ENCODE measurements around the gene SLC36A1.

The SLC36A1 gene

DNA sequence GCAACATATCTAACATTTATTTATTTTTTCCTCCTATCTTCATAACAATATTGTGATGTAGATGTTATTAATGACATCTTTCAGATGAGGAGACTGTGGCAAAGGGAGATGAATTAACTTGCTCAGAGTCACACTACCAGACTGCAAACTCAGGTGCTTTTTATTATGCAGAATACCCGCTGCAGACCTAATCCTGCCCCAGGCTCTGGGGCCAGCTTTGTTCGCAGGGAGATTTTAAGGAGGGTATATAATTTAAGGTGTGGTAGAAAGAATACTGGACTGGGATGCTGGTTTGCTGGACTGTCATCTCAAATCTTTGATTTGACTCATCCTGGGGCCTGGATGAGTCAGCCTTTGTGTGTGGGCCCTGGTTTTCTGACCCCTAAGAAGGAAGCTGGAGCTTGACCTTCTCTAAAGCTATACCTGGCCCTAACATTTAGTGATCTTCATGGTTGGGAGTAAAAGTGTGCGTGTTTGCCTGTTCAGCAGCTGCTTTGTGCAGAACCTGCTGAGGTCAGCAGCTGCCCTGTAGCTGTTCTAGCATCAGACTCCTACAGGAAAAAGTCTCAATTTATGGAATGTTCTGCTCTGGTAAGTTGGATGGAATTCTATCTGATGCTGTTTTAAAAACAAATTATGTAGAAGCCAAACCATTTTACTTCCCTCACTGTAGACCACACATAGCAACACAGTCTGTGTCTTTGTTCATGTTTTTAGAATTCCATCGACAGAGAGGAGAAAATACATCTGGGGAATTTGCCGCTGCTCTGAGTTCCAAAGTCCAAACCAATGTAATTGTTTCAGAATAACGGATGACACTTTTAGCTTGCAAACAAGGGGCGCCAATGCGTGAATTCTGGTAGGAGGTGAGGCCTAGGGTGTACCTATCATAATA lies 4.5 kb downstream of the SLC36A1 start:
- DNase-seq, result no peak

- DNase-seq, result peak in 1 of 2 experiments; percentile 13
Observed at GRCh38 chr5:151454166-151454565, 6.8 kb downstream of the SLC36A1 start.

GRCh38 chr5:151454889-151455288 lies 7.5 kb downstream of the SLC36A1 start:
- DNase-seq, result no peak

DNA sequence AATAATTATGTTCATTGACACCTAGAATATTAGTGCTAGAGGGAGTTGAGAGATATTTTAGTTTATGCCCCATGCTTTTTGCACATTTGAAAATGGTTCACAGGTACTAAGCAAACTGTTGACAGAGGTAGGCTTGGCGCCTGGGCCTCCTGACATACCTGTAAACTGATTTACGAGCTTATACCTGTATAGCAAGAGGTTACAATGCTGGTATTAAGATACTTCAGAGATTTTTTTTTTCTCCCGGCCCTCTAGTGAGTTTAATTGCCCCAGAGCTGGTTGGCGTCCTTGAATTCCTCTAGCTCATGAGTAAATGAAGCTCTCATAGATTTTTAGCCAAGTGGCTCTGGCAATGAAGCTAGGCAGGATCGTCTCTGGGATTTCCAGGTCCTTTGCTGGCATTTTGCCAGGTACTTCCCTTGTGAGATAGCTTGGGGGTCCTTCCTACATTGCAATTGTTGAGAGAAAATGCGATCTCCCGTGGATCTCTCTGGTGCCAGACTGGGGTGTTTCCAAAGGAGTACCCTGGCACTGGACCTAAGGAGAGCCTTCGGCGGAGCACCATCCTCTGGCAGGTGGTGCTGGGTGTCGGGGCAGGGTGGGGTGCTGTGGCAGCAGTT lies 9.0 kb downstream of the SLC36A1 start:
- no peak for DNase-seq

DNA sequence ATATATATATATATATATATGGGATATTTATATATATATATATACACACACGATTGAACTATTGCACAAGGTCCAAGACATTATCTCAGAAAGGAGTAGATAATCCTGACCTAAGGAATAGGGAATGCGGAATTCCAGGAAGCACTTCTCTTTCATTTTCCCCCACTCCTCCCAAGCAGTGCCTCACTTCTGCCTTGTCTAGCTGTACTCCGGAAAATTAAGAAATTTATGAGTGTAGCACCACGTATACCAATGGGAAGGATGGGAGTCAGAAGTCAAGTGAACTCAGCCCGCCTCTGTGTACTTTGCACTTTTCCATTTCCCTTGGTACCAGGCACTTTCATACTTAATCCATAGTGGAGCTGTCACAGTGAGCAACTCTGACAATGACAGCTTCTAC lies 10.9 kb downstream of the SLC36A1 start:
- no peak for DNase-seq

DNA sequence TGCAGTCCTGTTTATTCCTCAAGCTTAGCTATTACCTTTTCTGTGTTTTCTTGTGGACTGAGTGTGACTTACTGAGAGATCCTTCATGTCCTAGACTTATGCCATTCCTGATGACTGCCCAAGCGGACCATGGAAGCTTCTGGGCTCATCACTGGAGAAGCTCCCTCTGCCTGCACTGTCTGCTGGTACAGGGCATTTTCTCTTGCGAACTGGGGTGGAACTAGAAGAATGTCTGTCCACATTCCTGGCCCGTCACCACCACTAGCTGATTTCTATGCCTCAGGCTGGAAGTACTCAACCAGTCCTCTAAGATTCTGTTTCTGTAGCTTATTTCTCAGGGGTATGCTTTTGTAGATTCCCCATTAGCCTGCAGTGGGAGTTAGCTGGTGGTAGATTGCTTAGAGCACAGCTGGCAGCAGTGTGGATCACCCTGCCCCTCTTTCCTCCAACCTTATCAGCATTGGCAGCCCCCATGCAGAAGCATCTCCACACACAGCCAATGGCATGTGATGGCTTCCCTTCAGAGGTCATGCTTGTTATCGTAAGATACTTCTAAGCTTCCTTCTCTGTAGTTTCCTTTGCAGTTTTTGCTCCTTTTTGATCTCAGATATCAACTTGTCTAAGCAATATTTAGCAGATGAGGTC lies 12.4 kb downstream of the SLC36A1 start:
- no peak for DNase-seq

GRCh38 chr5:151461312-151461711 lies 13.9 kb downstream of the SLC36A1 start:
- DNase-seq, result no peak

GRCh38 chr5:151463137-151464029 lies 16.0 kb downstream of the SLC36A1 start:
- DNase-seq, result peak in 1 of 2 experiments; percentile 6

DNA sequence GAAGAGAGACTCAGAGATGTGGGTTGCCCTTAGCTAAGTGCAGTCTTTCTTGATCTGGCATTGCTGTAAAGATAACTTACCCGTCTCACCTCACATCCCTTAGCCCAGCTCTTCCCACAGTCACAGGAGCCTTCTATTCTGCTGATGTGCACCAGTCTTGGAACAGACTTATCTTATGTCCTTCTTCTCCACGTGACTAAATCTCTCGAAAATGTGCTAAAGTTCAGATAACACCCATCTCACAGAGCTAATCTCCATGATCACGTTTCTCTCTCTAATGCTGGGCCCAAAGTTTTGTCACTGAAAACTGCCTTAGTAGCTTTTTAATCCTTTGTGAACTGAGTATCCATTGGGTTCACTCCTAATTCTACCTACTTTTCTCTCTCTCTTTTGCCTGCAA lies 16.7 kb downstream of the SLC36A1 start:
- DNase-seq, result no peak

DNA sequence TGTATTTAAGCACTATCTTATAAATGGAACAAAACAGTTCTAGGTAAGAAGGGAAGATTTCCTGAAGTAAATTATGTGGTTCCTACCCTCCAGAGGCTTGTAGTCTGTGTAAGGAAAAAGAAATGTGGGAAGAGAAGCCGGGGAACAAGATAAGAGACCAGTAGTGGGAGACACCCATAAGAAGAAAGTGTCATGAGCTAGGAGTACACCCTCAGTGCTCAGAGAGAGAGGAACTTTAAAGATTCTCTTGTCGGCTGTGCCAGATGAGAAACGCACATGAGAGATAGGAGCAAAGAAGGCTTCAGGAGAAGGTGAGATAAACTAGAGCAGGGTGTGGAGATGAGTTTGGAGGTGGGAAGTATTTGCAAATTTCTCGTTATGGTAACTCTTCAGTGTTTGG lies 18.1 kb downstream of the SLC36A1 start:
- no peak for DNase-seq

DNA sequence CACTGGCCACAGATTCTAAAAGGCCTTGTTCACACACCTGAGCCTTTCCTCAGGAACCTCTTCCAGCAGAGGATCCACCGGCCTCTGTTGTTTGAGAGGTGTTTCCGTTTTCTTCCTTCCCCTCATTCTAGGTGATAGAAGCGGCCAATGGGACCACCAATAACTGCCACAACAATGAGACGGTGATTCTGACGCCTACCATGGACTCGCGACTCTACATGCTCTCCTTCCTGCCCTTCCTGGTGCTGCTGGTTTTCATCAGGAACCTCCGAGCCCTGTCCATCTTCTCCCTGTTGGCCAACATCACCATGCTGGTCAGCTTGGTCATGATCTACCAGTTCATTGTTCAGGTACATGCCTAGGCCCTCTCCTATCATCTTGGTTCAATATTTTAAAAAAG lies 20.2 kb downstream of the SLC36A1 start:
- DNase-seq, result no peak

GRCh38 chr5:151469386-151469785 lies 22.0 kb downstream of the SLC36A1 start:
- no peak for DNase-seq

- DNase-seq, result no peak
Observed at GRCh38 chr5:151469992-151470391, 22.6 kb downstream of the SLC36A1 start.

- DNase-seq, result no peak
Observed at GRCh38 chr5:151470439-151470838, 23.0 kb downstream of the SLC36A1 start.

- no peak for DNase-seq
Observed at GRCh38 chr5:151471276-151471675, 23.9 kb downstream of the SLC36A1 start.

GRCh38 chr5:151474799-151475198 lies 27.4 kb downstream of the SLC36A1 start:
- DNase-seq, result no peak

DNA sequence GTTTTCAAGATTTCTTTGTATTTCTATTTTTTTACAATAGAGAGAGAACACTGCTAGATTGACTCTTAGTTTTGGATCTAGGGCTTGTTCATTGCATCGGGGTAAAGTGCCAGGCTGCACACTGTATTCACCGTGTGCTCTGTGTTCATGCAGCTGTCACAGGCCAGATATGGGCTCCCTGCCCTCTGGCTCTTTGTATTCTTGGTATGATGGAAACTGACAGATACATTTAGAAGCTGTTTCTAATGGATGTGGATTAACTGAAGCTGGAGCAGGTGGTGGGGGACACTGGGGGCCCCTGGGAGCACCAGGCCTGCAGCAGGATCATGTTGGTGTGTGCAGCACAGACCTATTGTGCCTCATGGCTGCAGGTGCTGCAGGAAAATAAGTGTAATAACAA lies 28.0 kb downstream of the SLC36A1 start:
- peak in 1 of 2 experiments; percentile 30 for DNase-seq

DNA sequence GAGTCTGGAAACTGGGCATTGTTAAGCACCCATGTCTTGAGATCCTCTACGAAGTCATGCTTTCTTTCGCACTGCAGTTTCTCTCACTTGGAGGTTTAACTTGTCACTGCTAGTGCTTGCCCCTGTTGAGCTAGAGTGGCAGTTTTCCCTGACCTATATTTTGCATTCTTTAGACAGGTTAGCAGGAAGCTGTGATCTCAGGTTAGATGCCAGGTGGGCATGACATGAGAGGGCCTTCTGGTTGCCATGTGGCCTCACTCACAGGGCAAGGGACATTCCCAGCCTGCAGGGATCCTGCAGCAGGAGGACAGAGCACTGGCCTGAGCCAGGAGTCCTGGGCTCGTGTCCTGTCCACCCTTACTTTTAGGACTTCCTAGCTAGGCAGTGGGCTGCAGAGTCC lies 28.6 kb downstream of the SLC36A1 start:
- no peak for DNase-seq

- DNase-seq, result peak in 1 of 2 experiments; percentile 44
Observed at GRCh38 chr5:151477101-151477500, 29.7 kb downstream of the SLC36A1 start.

DNA sequence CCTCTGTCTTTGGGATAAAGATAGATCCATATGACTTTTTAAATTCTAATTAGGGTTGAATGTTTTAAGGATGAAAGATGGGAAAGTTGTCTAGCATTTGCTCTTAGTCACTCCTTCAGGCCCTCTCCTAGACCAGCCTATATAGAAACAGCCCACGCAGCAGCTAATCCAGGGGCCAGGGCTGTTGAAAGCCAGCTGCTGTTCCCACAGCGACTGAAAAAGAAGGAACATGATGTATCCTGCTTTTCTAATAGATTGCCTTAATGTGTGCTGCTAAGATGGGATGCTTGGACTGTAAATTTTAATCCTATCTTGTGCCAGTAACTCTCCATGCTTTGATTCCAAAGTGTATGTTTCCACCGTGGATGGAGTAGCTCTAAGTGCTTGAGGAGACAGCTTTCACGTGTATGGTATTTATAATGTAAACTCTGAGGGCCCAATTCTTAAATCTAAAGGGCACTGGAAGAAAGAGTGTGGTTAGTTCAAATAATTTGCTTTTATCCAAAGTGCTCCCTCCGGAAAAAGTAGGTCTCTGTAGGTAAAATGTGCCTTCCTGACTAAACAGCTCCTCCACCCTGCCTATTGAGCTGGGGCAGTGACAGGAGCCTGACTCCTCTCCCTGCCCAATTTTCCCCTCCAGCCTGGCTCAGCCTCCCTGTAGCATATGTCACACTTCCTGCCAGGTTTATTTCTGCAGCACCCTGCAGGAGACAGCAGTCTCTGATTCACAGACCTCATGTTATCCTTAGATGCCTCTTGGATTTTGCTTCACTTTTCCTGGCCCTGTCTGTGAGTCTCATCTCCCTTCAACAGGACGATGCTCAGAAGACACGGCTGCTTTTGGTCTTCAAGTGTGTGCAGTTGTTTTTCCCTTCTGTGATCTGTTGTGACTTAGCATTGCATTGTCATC lies 33.2 kb downstream of the SLC36A1 start:
- peak; percentile 49 to 73 for DNase-seq

GRCh38 chr5:151483176-151483575 lies 35.8 kb downstream of the SLC36A1 start:
- peak in 1 of 2 experiments; percentile 41 for DNase-seq

- no peak for DNase-seq
Observed at GRCh38 chr5:151483647-151484046, 36.2 kb downstream of the SLC36A1 start.
